Measurements from ENCODE around the gene MELK. TPM values are rescaled to one million over a fixed set of nuclear protein-coding genes. Genes with fewer than 3 reads are reported as not detected.
"Not testable (repeated sequence)": the region's sequence is repeated elsewhere in the genome, so short reads cannot be mapped to it uniquely, and the experiment has no call there.

The MELK gene
- total and polyA plus RNA-seq, 2 experiments from 2014 or later = 11.5 to 17.4 TPM

DNA sequence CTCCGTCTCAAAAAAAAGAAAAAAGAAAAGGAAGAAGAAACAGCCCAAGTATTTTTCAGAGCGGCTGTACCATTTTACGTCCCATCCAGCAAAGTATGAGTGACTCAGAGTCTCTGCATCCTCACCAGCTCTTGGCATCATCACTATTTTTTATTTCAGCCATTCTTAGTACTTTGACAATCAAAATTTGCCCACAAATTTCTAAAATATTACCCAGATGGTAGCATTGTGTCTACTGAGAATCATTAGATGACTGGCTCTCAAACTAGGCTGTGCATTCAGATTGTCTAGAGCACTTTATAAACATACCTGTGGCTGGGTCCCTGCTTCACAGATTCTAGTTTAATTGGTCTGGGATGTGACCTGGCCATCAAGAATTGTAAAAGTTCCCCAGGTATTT, 21.6 kb upstream of the MELK start:
- H3K4me1 ChIP-seq (ENCODE audit: low read depth) = no peaks in the 10 kb centered on the region
- DNase-seq (ENCODE audit: low read depth in 1 of 2, low spot score in 1 of 2) = no peak
- no peaks in the 10 kb centered on the region for H3K27me3 ChIP-seq
- no peak overlapping the region for H3K4me3 ChIP-seq
- H3K27ac ChIP-seq = no peak overlapping the region
- no peaks in the 10 kb centered on the region for H3K36me3 ChIP-seq
- H3K9me3 ChIP-seq (ENCODE audit: low read depth) = no peaks in the 10 kb centered on the region
- TF ChIP-seq, protein P1, sequence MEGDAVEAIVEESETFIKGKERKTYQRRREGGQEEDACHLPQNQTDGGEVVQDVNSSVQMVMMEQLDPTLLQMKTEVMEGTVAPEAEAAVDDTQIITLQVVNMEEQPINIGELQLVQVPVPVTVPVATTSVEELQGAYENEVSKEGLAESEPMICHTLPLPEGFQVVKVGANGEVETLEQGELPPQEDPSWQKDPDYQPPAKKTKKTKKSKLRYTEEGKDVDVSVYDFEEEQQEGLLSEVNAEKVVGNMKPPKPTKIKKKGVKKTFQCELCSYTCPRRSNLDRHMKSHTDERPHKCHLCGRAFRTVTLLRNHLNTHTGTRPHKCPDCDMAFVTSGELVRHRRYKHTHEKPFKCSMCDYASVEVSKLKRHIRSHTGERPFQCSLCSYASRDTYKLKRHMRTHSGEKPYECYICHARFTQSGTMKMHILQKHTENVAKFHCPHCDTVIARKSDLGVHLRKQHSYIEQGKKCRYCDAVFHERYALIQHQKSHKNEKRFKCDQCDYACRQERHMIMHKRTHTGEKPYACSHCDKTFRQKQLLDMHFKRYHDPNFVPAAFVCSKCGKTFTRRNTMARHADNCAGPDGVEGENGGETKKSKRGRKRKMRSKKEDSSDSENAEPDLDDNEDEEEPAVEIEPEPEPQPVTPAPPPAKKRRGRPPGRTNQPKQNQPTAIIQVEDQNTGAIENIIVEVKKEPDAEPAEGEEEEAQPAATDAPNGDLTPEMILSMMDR (IDR thresholded peaks at IDR 0.05; ENCODE audit: low read depth, low read length) = no peak

DNA sequence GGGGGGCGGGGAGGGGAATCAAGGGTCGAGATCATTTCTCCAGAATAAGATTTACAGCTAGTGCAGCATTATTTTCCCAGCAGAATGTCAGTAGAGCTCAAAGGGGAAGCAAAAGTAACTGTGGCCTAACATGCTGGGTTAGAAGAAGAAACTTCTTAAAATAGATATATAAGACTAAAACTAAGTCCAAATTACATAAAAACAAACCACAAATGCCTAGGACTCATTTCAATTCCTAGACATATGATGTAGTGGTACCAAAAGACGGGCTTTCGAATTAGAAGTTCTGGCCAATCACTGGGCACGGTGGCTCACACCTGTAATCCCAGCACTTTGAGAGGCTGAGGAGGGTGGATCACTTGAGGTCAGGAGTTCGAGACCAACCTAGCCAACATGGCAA, 20.8 kb upstream of the MELK start:
- H3K4me1 ChIP-seq (ENCODE audit: low read depth) = no peaks in the 10 kb centered on the region
- TF ChIP-seq, protein P1 (IDR thresholded peaks at IDR 0.05; ENCODE audit: low read depth, low read length) = no peak
- no peak for DNase-seq (ENCODE audit: low read depth in 1 of 2, low spot score in 1 of 2)

DNA sequence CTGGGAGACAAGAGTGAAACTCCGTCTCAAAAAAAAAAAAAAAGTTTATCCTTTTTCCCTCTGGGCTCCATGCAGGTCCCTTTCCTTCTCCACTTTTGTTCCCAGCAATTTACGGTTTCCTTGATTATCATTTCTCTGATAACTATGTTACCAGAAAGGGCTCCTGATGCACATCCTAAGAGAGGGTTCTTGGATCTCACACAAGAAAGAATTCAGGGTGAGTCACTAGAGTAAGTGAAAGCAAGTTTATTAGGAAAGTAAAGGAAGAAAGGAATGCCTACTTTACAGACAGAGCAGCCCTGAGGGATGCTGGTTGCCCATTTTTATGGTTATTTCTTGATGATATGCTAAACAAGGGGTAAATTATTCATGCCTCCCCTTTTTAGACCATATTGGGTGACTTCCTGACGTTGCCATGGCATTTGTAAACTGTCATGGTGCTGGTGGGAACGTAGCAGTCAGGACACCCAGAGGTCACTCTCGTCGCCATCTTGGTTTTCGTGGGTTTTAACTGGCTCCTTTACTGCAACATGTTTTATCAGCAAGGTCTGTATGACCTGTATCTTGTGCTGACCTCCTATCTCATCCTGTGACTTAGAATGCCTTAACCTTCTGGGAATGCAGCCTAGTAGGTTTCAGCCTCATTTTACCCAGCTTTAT, 13.5 kb upstream of the MELK start:
- no peak overlapping the region for H3K4me3 ChIP-seq
- no peaks in the 10 kb centered on the region for H3K4me1 ChIP-seq (ENCODE audit: low read depth)
- no peak overlapping the region for H3K27ac ChIP-seq
- no peaks in the 10 kb centered on the region for H3K36me3 ChIP-seq
- no peaks in the 10 kb centered on the region for H3K9me3 ChIP-seq (ENCODE audit: low read depth)
- H3K27me3 ChIP-seq = no peaks in the 10 kb centered on the region
- TF ChIP-seq, protein P1 (IDR thresholded peaks at IDR 0.05; ENCODE audit: low read depth, low read length) = no peak
- peak in 1 of 2 donors; percentile 71 for DNase-seq (ENCODE audit: low read depth in 1 of 2, low spot score in 1 of 2)

More for the DNA sequence above, 20.8 kb upstream of the MELK start:
- Histone ChIP-seq H3K27ac (no peak overlapping the region), H3K4me3 (no peak overlapping the region), H3K9me3 (ENCODE audit: low read depth) (no peaks in the 10 kb centered on the region), H3K36me3 (no peaks in the 10 kb centered on the region), H3K27me3 (no peaks in the 10 kb centered on the region)

DNA sequence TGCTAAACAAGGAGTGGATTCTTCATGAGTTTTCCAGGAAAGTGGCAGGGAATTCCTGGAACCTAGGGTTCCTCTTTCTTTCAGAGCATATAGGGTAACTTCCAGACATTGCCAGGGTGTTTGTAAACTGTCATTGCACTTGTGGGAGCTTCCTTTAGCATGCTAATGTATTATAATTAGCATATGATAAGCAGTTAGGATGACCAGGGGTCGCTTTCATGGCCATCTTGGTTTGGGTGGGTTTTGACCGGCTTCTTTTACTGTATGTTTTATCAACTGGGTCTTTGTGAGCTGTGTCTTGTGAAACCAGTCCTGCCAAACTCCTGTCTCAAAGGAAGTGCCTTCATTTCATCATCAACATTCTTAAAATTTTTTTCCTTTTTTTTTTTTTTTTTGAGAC, 11.9 kb upstream of the MELK start:
- TF ChIP-seq, protein P1 (IDR thresholded peaks at IDR 0.05; ENCODE audit: low read depth, low read length) = no peak
- Histone ChIP-seq H3K4me1 (ENCODE audit: low read depth) (no peaks in the 10 kb centered on the region), H3K27me3 (no peaks in the 10 kb centered on the region), H3K27ac (no peak overlapping the region), H3K9me3 (ENCODE audit: low read depth) (no peaks in the 10 kb centered on the region), H3K4me3 (no peak overlapping the region), H3K36me3 (no peaks in the 10 kb centered on the region)
- DNase-seq (ENCODE audit: low read depth in 1 of 2, low spot score in 1 of 2) = peak in 1 of 2 donors; percentile 76

DNA sequence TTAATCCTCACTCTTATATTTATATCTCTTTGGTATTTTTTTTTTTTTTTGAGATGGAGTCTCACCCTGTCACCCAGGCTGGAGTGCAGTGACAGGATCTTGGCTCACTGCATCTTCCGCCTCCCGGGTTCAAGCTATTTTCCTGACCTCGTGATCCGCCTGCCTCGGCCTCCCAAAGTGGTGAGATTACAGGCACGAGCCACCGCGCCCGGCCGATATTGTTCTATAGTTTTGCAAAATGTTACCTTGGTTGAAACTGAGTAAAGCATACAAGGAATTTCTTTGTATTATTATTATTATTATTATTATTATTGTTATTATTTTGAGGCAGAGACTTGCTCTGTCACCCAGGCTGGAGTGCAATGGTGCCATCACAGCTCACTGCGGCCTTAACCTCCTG, 9.9 kb upstream of the MELK start:
- not testable (repeated sequence) for DNase-seq (ENCODE audit: low read depth in 1 of 2, low spot score in 1 of 2); H3K36me3 ChIP-seq; H3K27me3 ChIP-seq; H3K4me3 ChIP-seq; H3K9me3 ChIP-seq (ENCODE audit: low read depth); H3K27ac ChIP-seq; H3K4me1 ChIP-seq (ENCODE audit: low read depth)

DNA sequence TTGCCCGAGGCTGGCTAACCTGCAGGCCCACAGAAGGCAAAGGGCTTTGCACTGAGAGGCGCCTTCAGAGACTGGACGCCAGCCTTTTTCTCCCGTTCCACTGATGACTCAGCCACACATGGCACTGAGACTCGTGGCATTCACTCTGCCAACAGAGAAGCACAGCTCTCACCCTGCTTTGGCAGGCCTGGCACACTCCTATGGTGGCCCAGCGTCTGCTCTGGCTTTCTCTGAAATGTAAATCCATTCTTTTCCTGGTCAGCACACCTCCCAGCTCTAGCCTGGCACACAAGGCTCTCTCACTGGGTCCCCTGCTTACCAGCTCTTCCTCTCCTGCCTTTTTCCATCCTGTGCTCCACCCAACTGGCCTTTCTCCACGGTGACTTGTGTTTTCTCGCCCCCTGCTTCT, 5.9 kb upstream of the MELK start:
- no peak overlapping the region for H3K27ac ChIP-seq
- H3K27me3 ChIP-seq = no peaks in the 10 kb centered on the region
- TF ChIP-seq, protein P1 (IDR thresholded peaks at IDR 0.05; ENCODE audit: low read depth, low read length) = no peak
- no peaks in the 10 kb centered on the region for H3K4me1 ChIP-seq (ENCODE audit: low read depth)
- H3K36me3 ChIP-seq = no peaks in the 10 kb centered on the region
- no peaks in the 10 kb centered on the region for H3K9me3 ChIP-seq (ENCODE audit: low read depth)
- DNase-seq (ENCODE audit: low read depth in 1 of 2, low spot score in 1 of 2) = peak in 1 of 2 donors; percentile 28
- no peak overlapping the region for H3K4me3 ChIP-seq

DNA sequence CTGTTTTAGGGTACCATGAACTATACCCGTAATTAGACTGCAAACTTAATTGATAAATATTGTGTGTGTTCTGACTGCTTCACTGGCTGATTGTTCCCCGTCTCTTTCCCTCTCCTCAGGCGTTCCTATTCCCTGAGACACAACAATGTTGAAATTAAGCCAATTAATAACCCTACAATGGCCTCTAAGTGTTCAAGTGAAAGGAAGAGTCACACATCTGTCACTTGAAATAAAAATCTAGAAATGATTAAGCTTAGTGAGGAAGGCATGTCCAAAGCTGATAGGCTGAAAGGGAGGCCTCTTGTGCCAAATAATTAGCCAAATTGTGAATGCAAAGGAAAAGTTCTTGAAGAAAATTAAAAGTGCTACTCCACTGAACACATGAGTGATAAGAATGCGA, 4.0 kb upstream of the MELK start:
- not testable (repeated sequence) for DNase-seq (ENCODE audit: low read depth in 1 of 2, low spot score in 1 of 2); H3K36me3 ChIP-seq; H3K27me3 ChIP-seq; H3K4me1 ChIP-seq (ENCODE audit: low read depth); H3K27ac ChIP-seq; H3K9me3 ChIP-seq (ENCODE audit: low read depth); H3K4me3 ChIP-seq
